DND-41 (cell line): Measurements from ENCODE around the gene SEZ6L2.

Experiments
- ATAC-seq: fragments of 200-7000 bp; cut with Tn5 transposase; 3 replicates; pipeline ENCODE4 v1.9.1; 2021; ENCODE audit warnings: low read depth; ENCODE audit not compliant: insufficient read depth
- DNase-seq: peaks from one replicate; pipeline ENCODE4 v3.0.0-alpha.2; 2020
- H2AFZ ChIP-seq: 2 replicates; pipeline ENCODE4 v1.6.0; 2012; ENCODE audit warnings: low read depth, low read length
- H3K27ac ChIP-seq: 2 replicates; pipeline ENCODE4 v1.5.1; 2012; ENCODE audit warnings: low read length, inconsistent platforms
- H3K27me3 ChIP-seq: fragments of 200-600 bp; sonication (generic); 2 replicates; pipeline ENCODE4 v1.6.0; 2012; ENCODE audit warnings: low read length, mild to moderate bottlenecking, inconsistent platforms; ENCODE audit not compliant: insufficient read depth, poor library complexity
- H3K36me3 ChIP-seq: 2 replicates; pipeline ENCODE4 v1.5.1; 2012; ENCODE audit warnings: low read length, inconsistent platforms; ENCODE audit not compliant: insufficient read depth
- H3K4me1 ChIP-seq: 2 replicates; pipeline ENCODE4 v1.5.1; 2012; ENCODE audit warnings: mild to moderate bottlenecking, low read length; ENCODE audit not compliant: insufficient read depth
- H3K4me2 ChIP-seq: 2 replicates; pipeline ENCODE4 v1.6.0; 2012; ENCODE audit warnings: mild to moderate bottlenecking, moderate library complexity, low read length, inconsistent platforms; ENCODE audit not compliant: insufficient read depth
- H3K4me3 ChIP-seq, 2 experiments: fragments of 200-600 bp in 1 of 2; shearing (Covaris generic) in 1 of 2; 2 replicates each; pipeline ENCODE4 v1.5.1; 2012 to 2016; ENCODE audit warnings: inconsistent platforms in 2 of 2, low read length in 2 of 2, mild to moderate bottlenecking in 2 of 2, low read depth in 1 of 2, moderate library complexity in 1 of 2
- H3K79me2 ChIP-seq: 2 replicates; pipeline ENCODE4 v1.6.0; 2012; ENCODE audit warnings: low read length, inconsistent platforms; ENCODE audit not compliant: insufficient read depth
- H3K9ac ChIP-seq: 2 replicates; pipeline ENCODE4 v1.6.0; 2012; ENCODE audit warnings: low read depth, mild to moderate bottlenecking, inconsistent platforms, low read length, moderate library complexity
- H3K9me3 ChIP-seq: 2 replicates; pipeline ENCODE4 v1.5.1; 2012; ENCODE audit warnings: low read length, moderate library complexity, mild to moderate bottlenecking, inconsistent platforms; ENCODE audit not compliant: insufficient read depth, severe bottlenecking
- H4K20me1 ChIP-seq: 2 replicates; pipeline ENCODE4 v1.6.0; 2012; ENCODE audit warnings: low read length; ENCODE audit not compliant: insufficient read depth
- CTCF ChIP-seq: IDR thresholded peaks from 2 replicates; pipeline ENCODE4 v1.5.1; 2012; ENCODE audit warnings: borderline replicate concordance, low read length, moderate library complexity, mild to moderate bottlenecking; ENCODE audit not compliant: poor library complexity, severe bottlenecking; ENCODE audit errors: extremely low read depth
- EZH2 ChIP-seq: IDR thresholded peaks from 3 replicates; pipeline ENCODE4 v1.6.1; 2012; ENCODE audit warnings: borderline replicate concordance, low read depth, mild to moderate bottlenecking, moderate library complexity, low read length, inconsistent platforms; ENCODE audit not compliant: severe bottlenecking

Gene SEZ6L2

GRCh38 chr16:29825145-29826044, 74.0 kb downstream of the SEZ6L2 start:
- no peak for DNase-seq
- H3K4me1 ChIP-seq, result peaks cover 27% of the 10 kb centered on the region

GRCh38 chr16:29824589-29825144, 74.7 kb downstream of the SEZ6L2 start:
- DNase-seq (no peak), ATAC-seq (no peak)
- no peak for TF ChIP-seq EZH2
- no peak for TF ChIP-seq CTCF
- H3K9me3 ChIP-seq, result no peaks in the 10 kb centered on the region
- no peaks in the 10 kb centered on the region for H3K27me3 ChIP-seq
- no peak overlapping the region for H3K4me3 ChIP-seq
- 0 out of 2 replicates have a peak, but pooled peaks cover 1% of the 10 kb centered on the region for H3K79me2 ChIP-seq
- H2AFZ ChIP-seq, result no peak overlapping the region
- H4K20me1 ChIP-seq, result peaks cover 18% of the 10 kb centered on the region
- H3K27ac ChIP-seq, result no peak overlapping the region
- H3K36me3 ChIP-seq, result peaks cover 14% of the 10 kb centered on the region
- no peak overlapping the region for H3K4me2 ChIP-seq
- H3K9ac ChIP-seq, result no peak overlapping the region
- H3K4me1 ChIP-seq, result peaks cover 34% of the 10 kb centered on the region

More at GRCh38 chr16:29825145-29826044, 74.0 kb downstream of the SEZ6L2 start:
- H3K9me3 ChIP-seq, result no peaks in the 10 kb centered on the region
- H3K9ac ChIP-seq, result no peak overlapping the region
- no peak for ATAC-seq
- H3K79me2 ChIP-seq, result no peaks in the 10 kb centered on the region
- peaks cover 6% of the 10 kb centered on the region; the same call in 1 of the 2 replicates for H3K36me3 ChIP-seq
- no peak overlapping the region for H3K27ac ChIP-seq
- no peak overlapping the region for H3K4me3 ChIP-seq
- no peak overlapping the region for H2AFZ ChIP-seq
- no peak overlapping the region for H3K4me2 ChIP-seq
- TF ChIP-seq EZH2, result no peak
- no peak for TF ChIP-seq CTCF
- no peaks in the 10 kb centered on the region for H3K27me3 ChIP-seq
- peaks cover 12% of the 10 kb centered on the region for H4K20me1 ChIP-seq

- Histone ChIP-seq H3K4me1 (peaks cover 49% of the 10 kb centered on the region), H3K27me3 (no peaks in the 10 kb centered on the region), H3K4me3 (no peak overlapping the region), H3K27ac (no peak overlapping the region), H3K36me3 (peaks cover 32% of the 10 kb centered on the region), H3K9me3 (no peaks in the 10 kb centered on the region), H3K9ac (no peak overlapping the region), H3K79me2 (peaks cover 29% of the 10 kb centered on the region), H4K20me1 (peaks cover 31% of the 10 kb centered on the region), H2AFZ (no peak overlapping the region), H3K4me2 (no peak overlapping the region)
- DNase-seq (no peak), ATAC-seq (no peak)
- TF ChIP-seq CTCF, result no peak
Measured at GRCh38 chr16:29821643-29822115, 77.7 kb downstream of the SEZ6L2 start.
